Endodermal cell (in vitro differentiated cells): ENCODE measurements around the gene TNFSF10. TPM values are rescaled to one million over a fixed set of nuclear protein-coding genes. Genes with fewer than 3 reads are reported as not detected.

Experiments
- DNase-seq: peaks from one replicate; pipeline ENCODE4 v3.0.0-alpha.2; 2017
- H3K27ac ChIP-seq: 2 replicates; pipeline ENCODE4 v1.5.1; 2013; ENCODE audit warnings: mild to moderate bottlenecking, low read depth, low read length, moderate library complexity
- H3K27me3 ChIP-seq: 2 replicates; pipeline ENCODE4 v1.6.1; 2013; ENCODE audit warnings: mild to moderate bottlenecking, low read length, moderate library complexity; ENCODE audit not compliant: insufficient read depth, control insufficient read depth, poor library complexity, severe bottlenecking
- H3K36me3 ChIP-seq: 2 replicates; pipeline ENCODE4 v1.7.0; 2013; ENCODE audit warnings: mild to moderate bottlenecking, low read length, moderate library complexity; ENCODE audit not compliant: control insufficient read depth, insufficient read depth
- H3K4me1 ChIP-seq: one replicate; pipeline ENCODE4 v1.7.0; 2013; ENCODE audit warnings: low read length; ENCODE audit not compliant: control insufficient read depth, insufficient read depth
- H3K4me3 ChIP-seq: 2 replicates; pipeline ENCODE4 v1.5.1; 2013; ENCODE audit warnings: mild to moderate bottlenecking, low read length, moderate library complexity
- H3K9ac ChIP-seq: 2 replicates; pipeline ENCODE4 v1.6.1; 2013; ENCODE audit warnings: mild to moderate bottlenecking, low read length, moderate library complexity; ENCODE audit not compliant: poor library complexity, severe bottlenecking; ENCODE audit errors: extremely low read depth
- H3K9me3 ChIP-seq: 2 replicates; pipeline ENCODE4 v1.6.1; 2013; ENCODE audit warnings: mild to moderate bottlenecking, low read length, moderate library complexity; ENCODE audit not compliant: control insufficient read depth
- H3K27ac Mint-ChIP-seq: 2 replicates; pipeline ENCODE4 v1.8.0; 2020; ENCODE audit warnings: mixed read lengths
- H3K27me3 Mint-ChIP-seq: 2 replicates; pipeline ENCODE4 v1.8.0; 2021; ENCODE audit warnings: mild to moderate bottlenecking, mixed read lengths; ENCODE audit not compliant: insufficient read depth
- H3K36me3 Mint-ChIP-seq: 2 replicates; pipeline ENCODE4 v1.8.0; 2020; ENCODE audit warnings: low read depth, mixed read lengths
- H3K4me1 Mint-ChIP-seq: 2 replicates; pipeline ENCODE4 v1.8.0; 2020; ENCODE audit warnings: mixed read lengths
- H3K4me3 Mint-ChIP-seq: 2 replicates; pipeline ENCODE4 v1.8.0; 2020; ENCODE audit warnings: mild to moderate bottlenecking, moderate library complexity, mixed read lengths
- H3K9me3 Mint-ChIP-seq: 2 replicates; pipeline ENCODE4 v1.8.0; 2020; ENCODE audit warnings: mild to moderate bottlenecking, mixed read lengths
- WGBS, 2 experiments: methylation state at CpG; one replicate each; pipeline versions ENCODE4 v1.1.5 to v1.1.7; 2013; ENCODE audit warnings: missing lambda C conversion rate in 2 of 2, mixed read lengths in 1 of 2; ENCODE audit not compliant: insufficient coverage in 1 of 2, insufficient read length in 1 of 2; 5-methylcytosine and 5-hydroxymethylcytosine counted together
- total RNA-seq, 2 donors: library from RNA; stranded (reverse); fragmentation: NEBNext Ultra II Directional in 1 of 2; extraction: Animal tissue kit (Norgen Biotek cat#: 25700) in 1 of 2; gene quantifications; 2 replicates in 1 of 2; 3 replicates in 1 of 2; pipeline ENCODE4 v1.2.1, GENCODE V29; 2021
- TF ChIP-seq, protein P1 (sequence below): fragments of 200-600 bp; sonication (generic); conservative IDR thresholded peaks from 2 replicates; pipeline ENCODE4 v1.5.0; 2021; ENCODE audit warnings: antibody characterized with exemption, mild to moderate bottlenecking

Gene TNFSF10
- total RNA-seq, 2 donors from 2014 or later = 0.51 TPM; not detected in 1

DNA sequence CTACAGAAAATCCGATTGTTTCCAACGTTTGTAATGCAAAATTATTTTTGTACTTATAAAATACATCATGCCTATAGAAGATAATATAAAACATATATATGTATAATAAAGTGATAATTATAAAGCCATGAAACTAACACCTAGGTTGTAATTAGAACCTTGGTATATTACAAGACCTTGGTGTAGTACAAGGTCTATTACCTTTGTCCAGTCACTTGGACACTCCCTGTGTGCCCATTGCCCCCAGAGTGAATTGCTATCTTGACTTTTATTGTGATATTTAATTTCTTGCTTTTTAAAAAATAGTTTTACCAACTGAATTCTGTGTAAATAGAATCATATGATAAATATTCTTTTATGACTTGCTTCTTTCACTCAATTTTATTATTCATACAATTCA is 20.7 kb upstream of the TNFSF10 start:
- H3K27ac Mint-ChIP-seq = no peak overlapping the region
- H3K36me3 Mint-ChIP-seq = no peaks in the 10 kb centered on the region
- 100% methylated on average over 1 of the region's 2 CpGs; no CpG with 5 or more reads in 1 of the 2 experiments for WGBS, 2 experiments
- Histone ChIP-seq H3K27ac (no peak overlapping the region), H3K9me3 (peaks cover 4% of the 10 kb centered on the region), H3K9ac (no peak overlapping the region), H3K36me3 (no peaks in the 10 kb centered on the region), H3K4me1 (no peaks in the 10 kb centered on the region), H3K27me3 (no peaks in the 10 kb centered on the region), H3K4me3 (no peak overlapping the region)
- no peaks in the 10 kb centered on the region for H3K9me3 Mint-ChIP-seq
- peaks cover 3% of the 10 kb centered on the region for H3K4me1 Mint-ChIP-seq
- no peak overlapping the region for H3K4me3 Mint-ChIP-seq
- TF ChIP-seq, protein P1, sequence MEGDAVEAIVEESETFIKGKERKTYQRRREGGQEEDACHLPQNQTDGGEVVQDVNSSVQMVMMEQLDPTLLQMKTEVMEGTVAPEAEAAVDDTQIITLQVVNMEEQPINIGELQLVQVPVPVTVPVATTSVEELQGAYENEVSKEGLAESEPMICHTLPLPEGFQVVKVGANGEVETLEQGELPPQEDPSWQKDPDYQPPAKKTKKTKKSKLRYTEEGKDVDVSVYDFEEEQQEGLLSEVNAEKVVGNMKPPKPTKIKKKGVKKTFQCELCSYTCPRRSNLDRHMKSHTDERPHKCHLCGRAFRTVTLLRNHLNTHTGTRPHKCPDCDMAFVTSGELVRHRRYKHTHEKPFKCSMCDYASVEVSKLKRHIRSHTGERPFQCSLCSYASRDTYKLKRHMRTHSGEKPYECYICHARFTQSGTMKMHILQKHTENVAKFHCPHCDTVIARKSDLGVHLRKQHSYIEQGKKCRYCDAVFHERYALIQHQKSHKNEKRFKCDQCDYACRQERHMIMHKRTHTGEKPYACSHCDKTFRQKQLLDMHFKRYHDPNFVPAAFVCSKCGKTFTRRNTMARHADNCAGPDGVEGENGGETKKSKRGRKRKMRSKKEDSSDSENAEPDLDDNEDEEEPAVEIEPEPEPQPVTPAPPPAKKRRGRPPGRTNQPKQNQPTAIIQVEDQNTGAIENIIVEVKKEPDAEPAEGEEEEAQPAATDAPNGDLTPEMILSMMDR = no peak
- no peak for DNase-seq
- no peaks in the 10 kb centered on the region for H3K27me3 Mint-ChIP-seq

DNA sequence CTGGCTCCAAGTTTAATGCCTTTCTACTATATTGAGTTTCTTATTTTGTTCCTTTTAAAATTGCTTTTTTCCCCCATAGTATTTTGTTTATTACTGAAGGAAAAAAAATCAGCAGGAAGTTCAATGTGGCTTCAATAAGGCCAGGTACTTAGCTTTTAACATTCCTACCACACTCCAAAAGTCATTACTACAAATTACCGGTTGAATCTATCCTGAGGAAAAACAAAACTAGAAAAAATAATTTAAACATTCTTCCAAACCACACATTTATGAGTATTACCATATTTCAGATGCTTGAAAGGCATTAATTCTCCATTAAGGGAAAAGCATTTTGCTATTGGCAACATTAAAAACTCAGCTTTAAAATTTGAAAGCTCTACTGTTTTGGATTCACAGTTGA is 20.2 kb upstream of the TNFSF10 start:
- no peaks in the 10 kb centered on the region for H3K27me3 ChIP-seq
- Mint-ChIP-seq H3K27ac (no peak overlapping the region), H3K4me3 (no peak overlapping the region), H3K36me3 (no peaks in the 10 kb centered on the region), H3K9me3 (peaks cover 2% of the 10 kb centered on the region), H3K27me3 (no peaks in the 10 kb centered on the region), H3K4me1 (no peaks in the 10 kb centered on the region)
- no peak overlapping the region for H3K4me3 ChIP-seq
- H3K4me1 ChIP-seq = no peaks in the 10 kb centered on the region
- H3K27ac ChIP-seq = no peak overlapping the region
- peaks cover 4% of the 10 kb centered on the region for H3K9me3 ChIP-seq
- no peak overlapping the region for H3K9ac ChIP-seq
- 96 to 100% methylated on average over 1 of the region's 1 CpG for WGBS, 2 experiments
- DNase-seq = no peak
- no peaks in the 10 kb centered on the region for H3K36me3 ChIP-seq
- TF ChIP-seq, protein P1 = no peak

DNA sequence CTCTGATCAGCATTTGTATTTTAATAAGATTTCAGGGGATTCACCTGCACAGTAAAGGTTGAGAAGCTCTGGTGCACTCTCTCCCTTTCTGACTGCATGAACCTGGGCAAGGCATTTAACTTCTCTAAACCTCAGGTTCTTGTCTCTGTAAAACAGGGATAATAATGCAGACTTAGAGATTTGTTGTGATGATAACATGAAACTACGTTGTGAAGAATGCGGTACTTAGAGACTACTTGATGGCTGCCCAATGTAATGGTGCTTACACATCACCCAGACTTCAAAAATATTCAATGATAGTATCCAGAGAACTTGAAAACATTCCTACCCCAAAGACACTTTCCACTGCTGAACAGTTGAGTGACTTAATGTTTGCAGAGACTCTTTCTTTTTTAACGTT is 19.8 kb upstream of the TNFSF10 start:
- no peaks in the 10 kb centered on the region for H3K36me3 Mint-ChIP-seq
- Histone ChIP-seq H3K27me3 (no peaks in the 10 kb centered on the region), H3K9me3 (peaks cover under 1% of the 10 kb centered on the region), H3K4me3 (no peak overlapping the region), H3K9ac (no peak overlapping the region), H3K4me1 (no peaks in the 10 kb centered on the region), H3K27ac (no peak overlapping the region), H3K36me3 (no peaks in the 10 kb centered on the region)
- H3K27me3 Mint-ChIP-seq = no peaks in the 10 kb centered on the region
- TF ChIP-seq, protein P1 = no peak
- 90 to 100% methylated on average over 3 of the region's 3 CpGs for WGBS, 2 experiments
- peaks cover 6% of the 10 kb centered on the region for H3K9me3 Mint-ChIP-seq
- no peak overlapping the region for H3K27ac Mint-ChIP-seq
- H3K4me3 Mint-ChIP-seq = no peak overlapping the region
- H3K4me1 Mint-ChIP-seq = no peaks in the 10 kb centered on the region
- no peak for DNase-seq
